NCI-H2196 treated with DMSO at 0.1 percent for 48 hours (cell line): ENCODE measurements around the gene PNKP.

Source experiments
- DNase-seq: peaks from one replicate; lab custom pipeline; 2025; ENCODE audit not compliant: unreplicated experiment; lab: John Stamatoyannopoulos, UW

Gene PNKP

DNA sequence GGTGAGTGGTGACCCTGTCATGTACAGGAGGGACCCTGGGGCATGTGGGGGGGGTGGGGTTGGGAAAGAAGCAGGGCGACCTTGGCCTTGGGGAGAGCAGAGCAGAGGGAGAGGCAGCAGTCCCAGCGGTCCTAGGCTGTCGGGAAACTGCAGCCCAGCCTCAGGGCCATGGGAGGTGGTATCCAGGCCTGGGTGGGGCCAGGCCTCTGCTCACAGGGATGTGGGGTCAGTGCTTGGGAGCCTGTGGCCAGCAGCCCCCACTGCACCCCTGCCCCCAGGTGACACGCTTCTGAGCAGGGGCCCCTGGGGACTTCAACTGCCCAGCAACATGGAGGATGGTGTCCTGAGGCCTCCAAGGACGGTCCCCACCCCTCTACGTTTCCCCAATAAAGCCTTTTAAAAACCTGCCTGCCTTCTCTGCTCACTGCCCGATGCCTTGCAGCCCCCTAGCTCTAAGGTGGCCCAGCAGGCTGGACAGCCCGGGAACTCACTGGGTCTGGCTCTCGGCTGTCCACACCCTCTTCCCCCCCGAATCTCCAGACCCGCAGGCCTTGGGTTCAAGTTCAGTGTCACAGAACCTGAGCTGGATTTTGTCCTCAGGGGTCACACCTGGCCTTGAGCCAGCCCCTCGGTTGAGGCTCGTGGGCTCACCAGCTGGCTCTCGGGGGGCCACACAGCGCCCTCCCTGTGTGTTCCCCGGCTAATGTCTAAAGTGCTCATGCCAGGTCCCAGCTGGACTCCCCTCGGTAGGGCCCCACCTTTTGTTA, 6.9 kb downstream of the PNKP start:
- no peak for DNase-seq

DNA sequence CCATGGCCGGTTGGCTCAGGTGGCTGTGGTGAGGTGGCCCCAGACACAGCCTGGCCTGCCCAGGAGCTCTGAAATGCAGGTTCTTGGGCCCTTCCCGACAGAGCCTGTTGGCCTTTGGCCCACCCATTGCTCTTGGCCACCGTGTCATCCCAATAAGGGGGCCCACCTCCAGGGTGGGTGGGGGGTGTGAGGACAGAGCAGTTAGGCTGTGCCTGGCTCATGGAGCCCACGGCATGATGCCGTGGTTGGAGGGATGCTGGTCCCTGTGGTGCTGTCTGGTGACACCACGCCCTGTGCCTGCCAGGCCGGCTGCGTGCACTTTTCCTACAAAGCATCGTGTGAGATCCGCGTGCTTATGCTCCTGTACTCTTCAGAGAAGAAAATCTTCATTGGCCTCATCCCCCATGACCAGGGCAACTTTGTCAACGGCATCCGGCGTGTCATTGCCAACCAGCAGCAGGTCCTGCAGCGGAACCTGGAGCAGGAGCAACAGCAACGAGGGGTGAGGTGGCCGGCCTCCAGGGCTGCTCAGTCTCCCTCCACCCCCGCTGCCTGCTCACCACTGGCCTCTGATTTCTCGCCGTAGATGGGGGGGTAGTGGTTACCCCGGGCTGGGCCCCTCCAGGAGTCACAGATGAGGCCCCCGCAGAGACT, 7.6 kb downstream of the PNKP start:
- no peak for DNase-seq

GRCh38 chr19:49858088-49858985, 9.0 kb downstream of the PNKP start:
- no peak for DNase-seq

DNA sequence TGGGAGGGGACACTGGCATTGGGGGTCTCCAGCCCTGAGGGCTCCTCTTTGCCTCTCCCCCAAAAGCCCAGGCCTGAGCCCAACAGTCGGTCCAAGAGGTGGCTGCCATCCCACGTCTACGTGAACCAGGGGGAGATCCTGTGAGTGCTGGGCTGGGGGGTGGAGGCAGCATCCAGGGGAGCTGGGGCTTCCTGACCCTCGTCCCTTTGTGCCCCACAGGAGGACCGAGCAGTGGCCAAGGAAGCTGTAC, 9.6 kb downstream of the PNKP start:
- DNase-seq = no peak

DNA sequence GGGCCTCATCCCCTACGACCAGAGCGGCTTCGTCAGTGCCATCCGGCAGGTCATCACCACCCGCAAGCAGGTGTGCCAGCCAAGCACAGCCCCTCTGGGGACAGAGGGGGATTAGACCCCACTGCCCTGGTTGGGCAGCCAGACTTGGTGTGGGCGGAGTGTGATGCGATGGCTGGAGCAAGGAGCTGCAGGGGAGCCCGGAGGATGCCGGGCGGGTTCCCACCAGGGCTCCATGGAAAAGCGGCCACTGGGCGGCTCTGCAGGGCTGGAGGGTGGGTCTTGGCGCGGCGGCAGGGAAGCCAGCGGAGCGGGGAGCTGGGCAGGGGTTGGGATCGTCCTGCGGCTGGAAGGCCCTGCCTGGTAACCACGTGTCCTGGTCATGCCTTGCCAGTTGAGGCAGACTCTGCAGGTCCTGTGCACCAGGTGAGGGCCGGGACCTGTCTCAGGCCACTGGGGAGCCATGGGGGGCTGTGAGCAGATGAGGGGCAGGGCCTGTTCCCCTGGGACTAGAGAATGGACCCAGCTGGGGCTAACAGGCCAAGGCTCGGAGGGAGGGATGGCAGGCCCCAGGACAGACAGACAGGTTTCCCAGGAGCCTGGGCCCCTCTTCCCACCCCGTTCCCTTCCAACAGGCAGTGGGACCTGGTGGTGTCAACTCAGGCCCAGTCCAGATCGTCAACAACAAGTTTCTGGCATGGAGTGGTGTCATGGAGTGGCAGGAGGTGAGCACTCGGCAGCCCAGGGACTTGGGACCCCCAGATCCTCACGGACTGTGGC, 10.1 kb downstream of the PNKP start:
- no peak for DNase-seq

- DNase-seq = no peak
These were observed 10.8 kb downstream of the PNKP start for GRCh38 chr19:49856574-49857021.

GRCh38 chr19:49855676-49856573, 11.5 kb downstream of the PNKP start:
- DNase-seq = no peak

GRCh38 chr19:49855277-49855675, 12.1 kb downstream of the PNKP start:
- DNase-seq = no peak

DNA sequence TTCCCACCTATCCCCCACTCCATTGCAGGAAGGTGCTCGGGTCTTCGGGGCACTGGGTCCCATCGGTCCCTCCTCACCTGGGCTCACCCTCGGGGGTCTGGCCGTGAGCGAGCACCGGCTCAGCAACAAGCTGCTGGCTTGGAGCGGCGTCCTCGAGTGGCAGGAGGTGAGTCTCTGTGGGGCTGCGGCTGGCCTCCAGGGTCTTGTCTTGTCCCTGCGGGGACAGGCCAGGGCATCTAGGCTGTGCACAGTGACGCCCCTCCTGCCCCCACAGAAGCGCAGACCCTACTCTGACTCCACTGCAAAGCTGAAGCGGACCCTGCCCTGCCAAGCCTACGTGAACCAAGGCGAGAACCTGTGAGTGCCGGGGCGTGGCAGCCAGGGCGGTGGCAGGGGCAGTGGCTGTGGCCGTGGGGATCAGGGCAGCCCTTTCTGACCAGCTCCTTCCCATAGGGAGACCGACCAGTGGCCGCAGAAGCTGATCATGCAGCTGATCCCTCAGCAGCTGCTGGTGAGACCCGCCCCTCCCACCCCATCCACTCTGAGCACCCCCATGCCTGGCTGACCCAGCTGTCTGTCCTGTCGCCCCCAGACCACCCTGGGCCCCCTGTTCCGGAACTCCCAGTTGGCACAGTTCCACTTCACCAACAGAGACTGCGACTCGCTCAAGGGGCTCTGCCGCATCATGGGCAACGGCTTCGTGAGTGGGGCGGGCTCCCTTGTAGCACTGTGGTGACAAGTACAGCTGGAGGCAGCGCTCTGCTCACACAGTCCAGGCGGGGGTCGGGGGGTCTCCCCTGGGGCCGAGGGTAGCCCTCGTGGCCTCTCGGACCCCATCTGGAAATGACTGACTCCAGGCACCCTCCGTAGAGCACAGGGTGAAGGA, 12.8 kb downstream of the PNKP start:
- no peak for DNase-seq

- DNase-seq = no peak
These were observed 13.5 kb downstream of the PNKP start for GRCh38 chr19:49853852-49854377.

- DNase-seq = no peak
These were observed 14.7 kb downstream of the PNKP start for GRCh38 chr19:49852631-49853126.

DNA sequence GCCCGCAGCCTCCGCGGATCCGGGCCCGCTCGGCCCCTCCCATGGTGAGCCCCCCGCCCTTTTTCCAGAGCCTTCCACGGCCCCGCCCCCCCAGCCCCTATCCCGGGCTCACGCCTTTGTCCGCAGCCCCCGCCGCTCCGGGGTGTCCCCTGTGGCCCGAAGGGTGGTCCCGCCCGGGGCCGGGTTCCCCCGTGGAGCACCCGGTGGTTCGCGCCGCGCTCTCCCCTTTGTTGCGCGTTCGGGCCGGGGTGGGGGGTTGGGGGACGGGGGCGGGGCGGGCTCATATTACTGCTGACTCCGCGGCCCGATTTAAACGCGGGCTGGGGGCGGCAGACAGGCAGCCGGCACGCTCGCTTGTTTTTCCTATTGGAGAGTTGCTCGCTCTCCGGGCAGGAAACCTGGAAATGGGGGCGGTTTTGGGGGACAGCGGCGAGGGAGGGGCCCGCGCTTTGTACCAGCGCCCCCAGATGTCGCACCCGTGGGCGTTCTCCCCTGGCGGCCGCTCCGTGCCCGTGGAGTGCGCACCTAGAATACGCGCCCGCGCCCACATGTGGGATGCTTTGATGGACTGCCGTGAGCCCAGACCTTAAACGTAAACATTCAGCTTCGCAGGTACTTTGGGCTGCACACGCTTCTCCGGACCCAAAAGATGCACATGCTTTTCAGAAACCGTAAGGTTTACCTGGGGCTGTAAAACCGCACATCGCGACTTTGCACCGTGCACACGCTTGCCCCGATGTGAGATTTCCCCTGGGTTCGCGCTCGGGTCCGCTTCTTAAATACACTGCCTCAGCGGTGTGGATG, 15.7 kb downstream of the PNKP start:
- no peak for DNase-seq

DNA sequence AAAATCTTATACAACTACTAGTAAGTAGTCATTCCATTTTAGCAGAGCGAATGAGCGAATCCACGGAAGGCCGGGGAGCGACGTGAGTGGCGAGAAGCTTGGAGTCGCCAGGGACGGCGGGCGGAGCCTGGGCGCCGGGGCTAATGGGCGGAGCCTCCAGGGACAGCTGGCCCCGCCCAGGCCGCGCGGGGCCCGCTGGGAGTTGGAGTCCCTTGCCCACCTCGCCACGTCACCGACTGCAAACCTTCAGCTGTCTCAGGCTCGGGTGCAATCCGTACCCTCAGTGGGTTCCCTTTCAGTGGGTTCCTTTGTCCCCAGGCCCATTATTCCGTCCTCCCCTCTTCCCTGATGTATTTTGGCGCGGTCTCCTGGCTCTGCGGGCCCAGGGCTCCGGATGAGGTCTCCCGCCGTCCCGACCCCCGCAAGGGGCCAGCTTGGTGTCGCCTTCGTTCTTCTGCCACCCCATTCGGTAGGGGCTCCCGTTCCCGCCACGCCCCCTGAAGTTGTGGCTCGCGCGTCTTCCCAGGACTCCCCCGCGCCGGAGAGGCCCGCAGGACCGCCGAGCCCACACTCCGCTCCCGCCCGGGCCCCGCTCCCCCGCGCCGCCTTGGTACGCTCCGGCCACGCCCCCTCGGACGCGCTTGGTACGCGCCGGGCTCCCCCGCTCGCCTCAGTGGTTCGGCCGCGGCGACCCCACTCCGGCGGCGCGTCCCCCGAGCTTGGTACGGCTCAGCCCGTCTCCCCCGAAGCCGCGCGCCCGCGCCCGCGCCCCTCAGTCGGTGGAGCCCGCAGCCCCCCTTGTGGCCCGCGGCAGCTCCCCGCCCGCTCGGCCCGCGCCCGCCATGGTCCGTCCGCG, 16.7 kb downstream of the PNKP start, which contains the start of gene PTOV1:
Gene PTOV1, plus strand, starts transcription at position 673 of the 856 bp plus-strand sequence.
- DNase-seq = peak; percentile 90

GRCh38 chr19:49850221-49850486, 17.2 kb downstream of the PNKP start:
- no peak for DNase-seq

GRCh38 chr19:49849433-49850220, 17.7 kb downstream of the PNKP start:
- DNase-seq = no peak

- DNase-seq = no peak
These were observed 18.4 kb downstream of the PNKP start for GRCh38 chr19:49848938-49849337.
